Prostate gland (tissue), 2 donors: ENCODE data around the gene HTR2B. TPM values are rescaled to one million over a fixed set of nuclear protein-coding genes. Genes with fewer than 3 reads are reported as not detected.
"Not testable (repeated sequence)": the region's sequence is repeated elsewhere in the genome, so short reads cannot be mapped to it uniquely, and the experiment has no call there.

Source experiments
- DNase-seq: peaks from one replicate; pipeline ENCODE4 v3.0.0-alpha.2; 2019; ENCODE audit warnings: low spot score
- H3K27ac ChIP-seq, 2 donors: fragments of 200-600 bp; sonication (generic); 2 replicates each; pipeline ENCODE4 v1.5.1; 2017 to 2019
- H3K27me3 ChIP-seq: fragments of 200-600 bp; sonication (generic); replicated peaks from 2 replicates; pipeline ENCODE4 v1.5.1; 2019; ENCODE audit not compliant: insufficient read depth
- H3K36me3 ChIP-seq, 2 donors: fragments of 200-600 bp; sonication (generic); 1 replicate in 1 of 2; 2 replicates in 1 of 2; pipeline versions ENCODE4 v1.5.1 to v1.8.1; 2017 to 2019
- H3K4me1 ChIP-seq: fragments of 200-600 bp; sonication (generic); replicated peaks from 2 replicates; pipeline ENCODE4 v1.5.1; 2019
- H3K4me3 ChIP-seq, 2 donors: fragments of 200-600 bp; sonication (generic); 2 replicates each; pipeline ENCODE4 v1.5.1; 2017 to 2019
- H3K9me3 ChIP-seq: fragments of 200-600 bp; sonication (generic); 2 replicates; pipeline ENCODE4 v1.5.1; 2017
- CTCF ChIP-seq, 4 experiments: fragments of 200-600 bp in 2 of 4; fragments of 450-650 bp in 2 of 4; sonication (generic) in 2 of 4; IDR thresholded peaks; 1 replicate in 3 of 4; 2 replicates in 1 of 4; pipeline ENCODE4 v1.5.1; 2016 to 2019; ENCODE audit warnings: antibody characterized with exemption in 4 of 4, mild to moderate bottlenecking in 2 of 4, moderate library complexity in 2 of 4
- POLR2A ChIP-seq: fragments of 450-650 bp; IDR thresholded peaks from one replicate; pipeline ENCODE4 v1.6.1; 2016; ENCODE audit warnings: antibody characterized with exemption, mild to moderate bottlenecking
- POLR2AphosphoS5 ChIP-seq: sonication (generic); formaldehyde crosslinking; IDR thresholded peaks from one replicate; pipeline ENCODE4 v1.6.1; 2017; ENCODE audit warnings: antibody characterized with exemption
- WGBS: methylation state at CpG from one replicate; pipeline ENCODE4 v1.1.5; 2018; 5-methylcytosine and 5-hydroxymethylcytosine counted together
- intact Hi-C: fragments of 100-400 bp; cut with DNase I; formaldehyde crosslinking; loops from one replicate; pipeline ENCODE4 v1.14.2; 2022
- total RNA-seq, 2 donors: library from RNA; depleted of rRNA; stranded (reverse); fragments of >200 nt; gene quantifications; one replicate each; pipeline ENCODE4 v1.1.0, GENCODE V29; 2016

Gene HTR2B
- total RNA-seq, 2 donors from 2014 or later = not detected

- H3K36me3 ChIP-seq = peaks cover 0 to 5% of the 10 kb centered on the region in 2 donors
- TF ChIP-seq CTCF (IDR thresholded peaks at IDR 0.05) (no peak), POLR2AphosphoS5 (no peak), POLR2A (no peak)
- DNase-seq = no peak
- H3K27ac ChIP-seq = no peak overlapping the region
- H3K4me3 ChIP-seq = no peak overlapping the region
- WGBS = 76% methylated on average over 1 of the region's 1 CpG
- no peaks in the 10 kb centered on the region for H3K9me3 ChIP-seq
- H3K4me1 ChIP-seq = no peaks in the 10 kb centered on the region
- H3K27me3 ChIP-seq = no peaks in the 10 kb centered on the region
- intact Hi-C loops = no loop called here
These were observed 55.3 kb downstream of the HTR2B start for GRCh38 chr2:231069379-231070054.

- H3K36me3 ChIP-seq = peaks cover 0 to 8% of the 10 kb centered on the region in 2 donors
- WGBS = 88% methylated on average over 5 of the region's 5 CpGs
- H3K4me1 ChIP-seq = no peaks in the 10 kb centered on the region
- no peak overlapping the region for H3K4me3 ChIP-seq
- intact Hi-C loops = no loop called here
- no peak for DNase-seq
- no peaks in the 10 kb centered on the region for H3K27me3 ChIP-seq
- H3K27ac ChIP-seq = no peak overlapping the region
- TF ChIP-seq POLR2AphosphoS5 (no peak), POLR2A (no peak), CTCF (IDR thresholded peaks at IDR 0.05) (no peak)
- no peaks in the 10 kb centered on the region for H3K9me3 ChIP-seq
These were observed 56.2 kb downstream of the HTR2B start for GRCh38 chr2:231068525-231069222.

- H3K27ac ChIP-seq, H3K27me3 ChIP-seq, intact Hi-C loops, H3K4me3 ChIP-seq, DNase-seq, H3K9me3 ChIP-seq, H3K4me1 ChIP-seq: not testable (repeated sequence)
- WGBS = 86% methylated on average over 8 of the region's 8 CpGs
- peaks cover 0 to 11% of the 10 kb centered on the region in 2 donors for H3K36me3 ChIP-seq
These were observed 57.3 kb downstream of the HTR2B start for GRCh38 chr2:231067531-231067930.

GRCh38 chr2:231065966-231066365, 58.9 kb downstream of the HTR2B start:
- no peak for TF ChIP-seq CTCF (IDR thresholded peaks at IDR 0.05)
- no peak for TF ChIP-seq POLR2AphosphoS5
- no peak for TF ChIP-seq POLR2A
- WGBS = 93% methylated on average over 1 of the region's 1 CpG
- Histone ChIP-seq H3K36me3 (peaks cover 0 to 11% of the 10 kb centered on the region in 2 donors), H3K27ac (no peak overlapping the region), H3K4me3 (no peak overlapping the region), H3K27me3 (no peaks in the 10 kb centered on the region), H3K4me1 (no peaks in the 10 kb centered on the region), H3K9me3 (no peaks in the 10 kb centered on the region)
- DNase-seq = no peak
- intact Hi-C loops = no loop called here

GRCh38 chr2:231063347-231063746, 61.5 kb downstream of the HTR2B start:
- 91% methylated on average over 1 of the region's 1 CpG for WGBS
- TF ChIP-seq CTCF (IDR thresholded peaks at IDR 0.05) (no peak), POLR2AphosphoS5 (no peak), POLR2A (no peak)
- Histone ChIP-seq H3K36me3 (peaks cover 0 to 11% of the 10 kb centered on the region in 2 donors), H3K27ac (no peak overlapping the region), H3K27me3 (no peaks in the 10 kb centered on the region), H3K9me3 (no peaks in the 10 kb centered on the region), H3K4me1 (no peaks in the 10 kb centered on the region), H3K4me3 (no peak overlapping the region)
- DNase-seq = no peak
- intact Hi-C loops = no loop called here
